SHP77 treated with DMSO at 0.1 percent for 48 hours (cell line): ENCODE data around the gene CARMIL1.

Experiments used
- DNase-seq: peaks from one replicate; lab custom pipeline; 2025; lab: John Stamatoyannopoulos, UW

CARMIL1 gene

DNA sequence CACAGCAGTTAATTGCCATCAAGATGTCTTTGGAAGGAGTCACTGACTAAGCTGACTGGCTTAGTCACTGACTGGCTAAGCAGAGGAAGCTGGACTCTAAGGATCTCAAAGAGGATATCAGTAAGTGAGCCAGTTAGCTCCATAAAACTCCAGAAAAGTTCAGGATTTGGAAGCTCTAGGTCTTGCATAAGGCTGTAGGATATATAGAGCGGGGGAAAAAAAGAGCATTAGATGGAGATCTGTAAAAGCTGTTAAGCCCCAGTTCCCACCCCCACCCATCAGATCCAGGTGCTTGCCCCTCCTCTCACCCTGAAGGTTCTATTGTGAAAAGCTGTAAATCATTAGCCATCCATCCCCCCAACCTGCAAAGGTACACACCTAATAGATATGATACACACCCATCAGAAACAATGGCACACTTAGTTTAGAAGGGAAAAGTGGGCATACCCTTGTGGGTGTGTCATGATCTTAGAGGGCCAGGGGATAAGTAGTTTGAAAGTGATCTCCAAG, 32.2 kb downstream of the CARMIL1 start:
- no peak for DNase-seq

DNA sequence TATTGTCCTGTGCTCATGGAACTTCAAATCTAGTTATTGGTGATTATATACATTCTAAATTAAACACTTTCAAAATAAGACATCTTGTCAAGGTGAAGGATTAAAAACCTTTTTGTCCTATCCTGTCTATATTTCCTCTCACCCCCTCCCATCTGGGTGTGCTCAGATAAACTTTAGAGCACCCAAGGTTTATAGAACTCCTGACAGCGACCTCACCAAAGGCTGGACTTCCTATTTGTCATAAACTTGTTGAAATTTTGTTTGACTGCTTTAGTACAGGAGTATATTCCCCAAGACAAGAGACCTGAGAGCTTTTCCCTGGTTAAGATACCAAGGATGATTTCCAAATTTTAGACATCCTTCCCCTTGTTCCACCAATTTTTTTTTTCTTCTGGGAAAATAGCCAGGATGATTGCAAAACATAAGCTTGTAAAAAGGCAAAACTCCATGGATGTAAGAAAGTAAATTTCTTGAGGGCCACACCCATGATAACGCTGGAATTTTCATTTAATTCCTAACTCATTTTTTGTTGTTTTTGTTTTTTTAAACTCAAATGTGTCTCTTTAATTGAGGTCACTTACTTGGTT, 33.0 kb downstream of the CARMIL1 start:
- DNase-seq = no peak

- no peak for DNase-seq
These were observed 33.5 kb downstream of the CARMIL1 start for GRCh38 chr6:25312703-25313102.

GRCh38 chr6:25314509-25315175, 35.5 kb downstream of the CARMIL1 start:
- no peak for DNase-seq

GRCh38 chr6:25315194-25316177, 36.3 kb downstream of the CARMIL1 start:
- no peak for DNase-seq

DNA sequence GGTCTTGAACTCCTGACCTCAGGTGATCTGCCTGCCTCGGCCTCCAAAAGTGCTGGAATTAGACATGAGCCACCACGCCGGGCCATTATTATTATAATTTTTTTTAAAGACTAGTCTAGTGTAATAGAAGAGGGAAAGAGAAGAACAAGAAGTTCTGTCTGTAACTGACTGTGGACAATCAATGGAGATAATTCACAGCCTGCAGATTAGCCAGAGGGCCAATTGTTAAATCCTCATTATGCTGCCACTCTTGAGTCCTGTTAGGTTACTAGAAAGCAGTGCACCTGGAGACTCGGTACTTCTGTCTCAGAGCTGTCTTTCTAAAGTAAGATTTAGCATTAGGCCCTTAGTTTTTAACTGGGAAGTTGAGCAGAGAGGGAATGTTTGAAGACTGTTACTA, 37.5 kb downstream of the CARMIL1 start:
- no peak for DNase-seq

DNA sequence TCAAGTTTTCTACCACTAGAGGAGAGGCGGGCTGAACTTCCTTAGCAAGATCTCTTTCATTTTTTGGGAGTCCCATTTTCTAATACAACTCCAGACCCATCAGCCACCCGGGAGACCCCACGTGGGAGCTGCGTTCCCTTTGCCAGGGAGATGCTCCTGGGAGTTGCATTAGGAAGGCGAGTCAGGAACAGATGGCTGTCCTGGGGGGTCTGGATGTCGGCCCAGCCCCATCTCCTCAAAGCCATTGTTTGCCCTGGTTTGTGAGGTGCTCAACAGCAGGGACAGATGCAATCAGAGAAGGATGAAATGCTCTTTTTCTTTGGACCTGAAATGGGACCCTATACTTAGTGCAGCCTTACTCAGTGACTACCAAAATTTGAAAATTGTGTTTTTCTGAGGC, 39.4 kb downstream of the CARMIL1 start:
- no peak for DNase-seq

DNA sequence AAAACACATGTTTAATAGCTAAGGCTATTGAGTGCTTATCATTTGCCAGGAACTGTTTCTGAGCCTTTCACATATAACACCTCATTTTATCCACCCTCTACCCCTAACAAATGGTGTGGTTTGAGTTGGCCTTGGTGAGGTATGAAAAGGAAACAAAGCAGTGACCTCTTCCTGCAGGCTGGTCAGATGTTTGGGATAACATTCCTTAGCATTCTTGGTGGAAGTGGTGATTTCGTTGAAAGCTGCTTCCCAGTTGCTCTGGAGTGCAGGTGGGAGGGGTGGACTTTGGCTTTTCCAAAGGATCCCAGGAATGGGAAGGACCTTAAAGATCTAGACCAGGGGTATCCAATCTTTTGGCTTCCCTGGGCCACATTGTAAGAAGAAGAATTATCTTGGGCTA, 41.3 kb downstream of the CARMIL1 start:
- DNase-seq = no peak

GRCh38 chr6:25322692-25323091, 43.5 kb downstream of the CARMIL1 start:
- DNase-seq = no peak

- no peak for DNase-seq
These were observed 45.0 kb downstream of the CARMIL1 start for GRCh38 chr6:25324066-25324762.

DNA sequence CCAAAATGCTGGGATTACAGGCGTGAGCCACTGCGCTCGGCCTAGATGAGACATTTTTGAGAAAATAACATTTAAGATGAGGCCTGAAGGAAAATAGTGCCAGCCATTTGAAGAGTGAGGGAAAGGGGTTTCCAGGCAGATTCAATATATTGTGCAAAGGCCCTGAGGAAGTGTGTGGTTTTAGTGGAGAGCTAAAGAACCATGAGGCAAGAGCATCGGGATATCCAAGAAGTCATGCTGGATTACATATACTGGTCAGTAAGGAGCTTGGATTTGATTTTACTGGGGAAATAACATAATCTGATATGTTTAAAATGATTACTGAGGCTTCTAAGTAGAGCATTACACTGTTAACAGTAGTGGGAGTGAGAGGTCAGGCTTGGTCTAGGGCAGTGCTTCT, 47.0 kb downstream of the CARMIL1 start:
- no peak for DNase-seq

- no peak for DNase-seq
These were observed 47.8 kb downstream of the CARMIL1 start for GRCh38 chr6:25326960-25327359.

- no peak for DNase-seq
These were observed 48.3 kb downstream of the CARMIL1 start for GRCh38 chr6:25327432-25327831.

- DNase-seq = no peak
These were observed 50.1 kb downstream of the CARMIL1 start for GRCh38 chr6:25329161-25329817.

GRCh38 chr6:25329982-25330381, 50.8 kb downstream of the CARMIL1 start:
- DNase-seq = no peak

GRCh38 chr6:25330796-25331685, 51.9 kb downstream of the CARMIL1 start:
- DNase-seq = no peak

- DNase-seq = no peak
These were observed 53.0 kb downstream of the CARMIL1 start for GRCh38 chr6:25332165-25332564.

DNA sequence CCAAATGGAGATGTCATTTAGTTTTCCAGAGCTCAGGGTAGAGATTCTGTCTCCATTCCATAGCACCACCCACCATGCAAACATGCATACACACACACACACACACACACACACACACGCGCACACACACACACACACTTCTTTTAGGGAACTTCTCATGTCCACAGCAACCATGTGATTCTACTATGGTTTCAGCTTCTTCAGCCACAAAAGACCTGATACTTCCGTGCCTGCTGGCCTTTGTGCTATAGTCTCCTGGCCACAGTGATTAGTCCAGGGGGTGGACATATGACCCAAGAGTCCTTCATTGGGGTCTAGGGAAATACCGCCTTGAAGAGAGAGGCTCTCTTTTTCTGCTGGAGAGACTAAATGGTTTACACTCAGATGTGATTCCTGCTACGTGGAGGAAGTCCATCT, 53.5 kb downstream of the CARMIL1 start:
- no peak for DNase-seq

DNA sequence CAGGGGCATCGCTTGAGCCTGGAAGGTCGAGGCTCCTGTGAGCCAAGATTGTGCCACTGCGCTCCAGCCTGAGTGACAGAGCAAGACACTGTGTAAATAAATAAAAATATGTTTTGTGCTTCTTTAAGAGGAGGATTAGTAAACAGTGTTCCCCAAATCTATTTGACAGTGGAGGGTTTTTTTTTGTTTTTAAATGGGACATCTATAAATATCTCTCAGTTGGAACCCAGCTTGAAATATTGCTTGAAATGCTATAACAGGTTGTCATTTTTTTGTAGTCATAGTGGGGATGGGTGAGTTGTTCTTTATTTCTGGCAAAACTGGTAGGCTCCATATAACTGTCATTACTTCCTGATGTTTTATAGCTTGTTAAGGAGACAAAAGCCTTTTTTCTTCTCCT, 54.3 kb downstream of the CARMIL1 start:
- DNase-seq = no peak

DNA sequence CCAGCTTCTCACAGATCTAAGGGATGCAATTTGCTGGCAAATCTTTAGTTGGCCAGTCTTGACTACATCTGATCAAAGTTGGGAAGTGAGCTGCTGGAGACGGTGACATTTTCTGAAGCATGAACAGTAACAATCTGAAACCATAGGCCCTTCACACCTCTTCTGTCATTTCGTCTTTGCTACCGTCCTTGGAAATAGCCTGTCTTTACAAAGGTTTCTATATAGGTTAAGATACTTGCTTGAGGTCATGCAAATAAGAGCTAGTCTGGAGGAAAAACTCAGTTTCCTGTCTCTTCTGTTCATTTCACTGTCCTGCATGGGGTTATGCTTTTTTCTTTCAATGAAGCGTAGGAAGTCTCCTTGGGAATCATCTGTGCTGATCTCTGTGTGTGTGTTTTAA, 55.6 kb downstream of the CARMIL1 start:
- DNase-seq = no peak
